Peyer's patch (tissue), 4 donors: Measurements from ENCODE around the gene BCR. TPM values are rescaled to one million over a fixed set of nuclear protein-coding genes. Genes with fewer than 3 reads are reported as not detected.
A peak's percentile ranks its signal among the peaks of the same experiment; 100 is the strongest.

Source experiments
- DNase-seq, 3 donors: peaks; one replicate each; pipeline ENCODE4 v3.0.0-alpha.2; 2017 to 2019
- H3K27ac ChIP-seq, 4 donors: fragments of 200-600 bp; sonication (generic); one replicate each; pipeline ENCODE4 v1.5.1; 2016 to 2019
- H3K27me3 ChIP-seq, 2 donors: fragments of 200-600 bp; sonication (generic); one replicate each; pipeline ENCODE4 v1.5.1; 2019
- H3K36me3 ChIP-seq, 3 donors: fragments of 200-600 bp; sonication (generic); one replicate each; pipeline ENCODE4 v1.5.1; 2016 to 2019
- H3K4me1 ChIP-seq, 4 donors: fragments of 200-600 bp; sonication (generic); one replicate each; pipeline ENCODE4 v1.5.1; 2016 to 2019
- H3K4me3 ChIP-seq, 4 donors: fragments of 200-600 bp; sonication (generic); 1 replicate in 3 of 4; 2 replicates in 1 of 4; pipeline ENCODE4 v1.5.1; 2016 to 2019; ENCODE audit warnings: mild to moderate bottlenecking in 1 of 4
- H3K9me3 ChIP-seq, 4 donors: fragments of 200-600 bp; sonication (generic); one replicate each; pipeline ENCODE4 v1.5.1; 2016 to 2019; ENCODE audit warnings: mild to moderate bottlenecking in 1 of 4
- POLR2A ChIP-seq, 2 donors: fragments of 450-650 bp; IDR thresholded peaks; one replicate each; pipeline ENCODE4 v1.5.1; 2017; ENCODE audit warnings: antibody characterized with exemption in 2 of 2, mild to moderate bottlenecking in 2 of 2, moderate library complexity in 2 of 2
- total RNA-seq, 4 donors: library from RNA; depleted of rRNA; stranded (reverse); fragments of >200 nt; gene quantifications; one replicate each; pipeline ENCODE4 v1.1.0, GENCODE V29; 2016
- TF ChIP-seq, protein P1 (sequence below), 6 experiments: fragments of 450-650 bp in 4 of 6; fragments of 200-600 bp in 2 of 6; sonication (generic) in 1 of 6; IDR thresholded peaks; one replicate each; pipeline ENCODE4 v1.5.1; 2017 to 2019; ENCODE audit warnings: antibody characterized with exemption in 6 of 6, mild to moderate bottlenecking in 3 of 6, moderate library complexity in 1 of 6

The BCR gene
- total RNA-seq, 4 donors from 2014 or later, result 55.8 to 86.9 (median 66.1) TPM

DNA sequence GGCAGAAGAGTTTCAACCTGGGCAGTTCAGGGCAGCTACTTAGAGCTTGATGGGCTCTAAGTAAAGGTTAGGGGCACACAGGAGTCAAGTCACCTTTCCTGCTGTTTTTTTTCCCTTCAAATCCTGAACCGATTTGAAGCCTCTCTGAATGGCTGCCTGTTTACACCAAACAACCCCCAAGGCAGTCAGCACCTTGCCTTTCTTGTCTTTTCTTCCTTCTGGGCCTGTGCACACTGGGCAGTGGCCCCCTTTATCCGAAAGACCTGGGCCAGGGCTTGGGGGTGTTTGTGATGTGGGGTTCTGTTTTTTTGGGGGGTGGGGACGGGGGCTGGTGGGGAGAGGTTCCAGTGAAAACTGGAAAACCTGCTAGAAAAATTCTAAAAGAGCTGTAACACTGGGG, 42.8 kb upstream of the BCR start:
- no peak for DNase-seq
- H3K27ac ChIP-seq, result peak overlapping the region; percentile 47 to 76 (median 58)
- no peaks in the 10 kb centered on the region for H3K36me3 ChIP-seq
- no peaks in the 10 kb centered on the region for H3K9me3 ChIP-seq
- peaks cover 3 to 28% (median 23%) of the 10 kb centered on the region in 4 donors for H3K4me1 ChIP-seq
- H3K27me3 ChIP-seq, result no peaks in the 10 kb centered on the region
- H3K4me3 ChIP-seq, result no peak overlapping the region
- TF ChIP-seq, protein P1, sequence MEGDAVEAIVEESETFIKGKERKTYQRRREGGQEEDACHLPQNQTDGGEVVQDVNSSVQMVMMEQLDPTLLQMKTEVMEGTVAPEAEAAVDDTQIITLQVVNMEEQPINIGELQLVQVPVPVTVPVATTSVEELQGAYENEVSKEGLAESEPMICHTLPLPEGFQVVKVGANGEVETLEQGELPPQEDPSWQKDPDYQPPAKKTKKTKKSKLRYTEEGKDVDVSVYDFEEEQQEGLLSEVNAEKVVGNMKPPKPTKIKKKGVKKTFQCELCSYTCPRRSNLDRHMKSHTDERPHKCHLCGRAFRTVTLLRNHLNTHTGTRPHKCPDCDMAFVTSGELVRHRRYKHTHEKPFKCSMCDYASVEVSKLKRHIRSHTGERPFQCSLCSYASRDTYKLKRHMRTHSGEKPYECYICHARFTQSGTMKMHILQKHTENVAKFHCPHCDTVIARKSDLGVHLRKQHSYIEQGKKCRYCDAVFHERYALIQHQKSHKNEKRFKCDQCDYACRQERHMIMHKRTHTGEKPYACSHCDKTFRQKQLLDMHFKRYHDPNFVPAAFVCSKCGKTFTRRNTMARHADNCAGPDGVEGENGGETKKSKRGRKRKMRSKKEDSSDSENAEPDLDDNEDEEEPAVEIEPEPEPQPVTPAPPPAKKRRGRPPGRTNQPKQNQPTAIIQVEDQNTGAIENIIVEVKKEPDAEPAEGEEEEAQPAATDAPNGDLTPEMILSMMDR (IDR thresholded peaks at IDR 0.05), result no peak
- no peak for TF ChIP-seq POLR2A (IDR thresholded peaks at IDR 0.05)

DNA sequence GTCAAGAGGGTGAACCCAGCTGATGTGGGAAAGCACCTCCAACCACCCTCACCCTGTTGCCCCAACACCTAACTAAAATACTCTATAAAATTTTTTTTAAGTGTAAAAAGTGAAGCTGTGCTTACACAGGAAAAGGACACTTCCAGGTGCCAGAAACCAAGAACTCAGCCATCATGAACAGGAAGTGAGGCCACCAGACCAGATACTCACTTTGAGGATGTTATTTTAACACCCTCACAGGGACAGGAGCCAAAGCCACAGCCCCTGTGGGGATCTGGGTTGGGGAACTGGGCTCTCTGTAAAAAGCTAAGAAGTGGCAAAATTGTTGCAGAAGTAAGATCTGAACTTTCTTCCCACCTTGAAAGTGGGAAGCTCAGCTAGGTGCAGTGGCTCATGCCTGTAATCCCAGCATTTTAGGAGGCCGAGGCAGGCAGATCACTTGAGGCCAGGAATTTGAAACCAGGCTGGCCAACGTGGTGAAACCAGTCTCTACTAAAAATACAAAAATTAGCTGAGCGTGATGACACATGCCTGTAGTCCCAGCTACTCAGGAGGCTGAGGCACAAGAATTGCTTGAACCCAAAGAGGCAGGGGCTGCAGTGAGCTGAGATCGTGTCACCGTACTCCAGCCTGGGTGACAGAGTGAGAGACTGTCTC, 42.3 kb upstream of the BCR start:
- Histone ChIP-seq H3K27me3 (no peaks in the 10 kb centered on the region), H3K36me3 (no peaks in the 10 kb centered on the region), H3K9me3 (no peaks in the 10 kb centered on the region), H3K27ac (peak overlapping the region; percentile 47 to 76 (median 58)), H3K4me1 (peaks cover 3 to 32% (median 27%) of the 10 kb centered on the region in 4 donors), H3K4me3 (no peak overlapping the region)
- DNase-seq, result peak in 2 of 3 donors; percentile 80 to 84
- TF ChIP-seq, protein P1 (IDR thresholded peaks at IDR 0.05), result no peak
- no peak for TF ChIP-seq POLR2A (IDR thresholded peaks at IDR 0.05)

DNA sequence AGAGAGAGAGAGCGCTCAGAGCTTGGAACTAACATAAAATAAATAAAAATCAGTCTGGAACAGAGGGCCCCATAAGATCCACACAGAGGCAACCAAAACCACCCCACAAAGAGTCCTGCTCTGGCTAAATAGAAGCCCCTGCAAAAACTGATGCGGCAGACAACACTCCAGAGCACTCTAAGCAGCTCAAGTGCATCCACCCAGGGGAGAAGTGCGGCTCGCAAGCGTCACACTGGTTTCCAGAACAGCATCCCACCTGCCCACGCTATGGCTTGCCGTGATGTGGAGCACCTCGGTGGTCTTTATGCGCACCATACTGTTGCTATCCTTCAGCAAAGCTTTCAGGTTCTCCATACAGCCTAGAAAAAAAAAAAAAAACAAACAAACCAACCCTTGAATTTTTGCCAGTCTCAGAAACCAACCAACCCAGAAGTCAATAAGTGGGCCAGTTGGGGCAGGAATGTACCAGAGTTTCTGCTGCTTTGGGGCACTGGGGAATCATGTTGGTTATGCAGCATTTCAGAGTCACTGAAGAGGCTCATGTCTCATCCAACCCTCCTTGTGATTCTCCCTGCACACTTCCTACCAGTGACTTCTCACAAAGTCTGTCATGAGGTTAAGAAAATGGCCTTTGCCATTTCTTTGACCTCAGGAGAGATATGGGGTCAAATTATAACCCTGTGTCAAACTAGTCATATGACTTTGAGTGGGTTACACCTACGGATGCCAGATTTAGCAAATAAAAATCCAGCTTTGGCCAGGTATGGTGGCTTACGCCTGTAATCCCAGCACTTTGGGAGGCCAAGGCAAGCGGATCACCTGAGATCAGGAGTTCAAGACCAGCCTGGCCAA, 41.5 kb upstream of the BCR start:
- H3K27ac ChIP-seq, result peak overlapping the region in 3 of 4 donors; percentile 28 to 76 (median 33)
- no peak overlapping the region for H3K4me3 ChIP-seq
- H3K27me3 ChIP-seq, result no peaks in the 10 kb centered on the region
- H3K36me3 ChIP-seq, result no peaks in the 10 kb centered on the region
- peaks cover 3 to 32% (median 27%) of the 10 kb centered on the region in 4 donors for H3K4me1 ChIP-seq
- TF ChIP-seq POLR2A (IDR thresholded peaks at IDR 0.05), result no peak
- TF ChIP-seq, protein P1 (IDR thresholded peaks at IDR 0.05), result no peak
- no peaks in the 10 kb centered on the region for H3K9me3 ChIP-seq
- DNase-seq, result no peak

DNA sequence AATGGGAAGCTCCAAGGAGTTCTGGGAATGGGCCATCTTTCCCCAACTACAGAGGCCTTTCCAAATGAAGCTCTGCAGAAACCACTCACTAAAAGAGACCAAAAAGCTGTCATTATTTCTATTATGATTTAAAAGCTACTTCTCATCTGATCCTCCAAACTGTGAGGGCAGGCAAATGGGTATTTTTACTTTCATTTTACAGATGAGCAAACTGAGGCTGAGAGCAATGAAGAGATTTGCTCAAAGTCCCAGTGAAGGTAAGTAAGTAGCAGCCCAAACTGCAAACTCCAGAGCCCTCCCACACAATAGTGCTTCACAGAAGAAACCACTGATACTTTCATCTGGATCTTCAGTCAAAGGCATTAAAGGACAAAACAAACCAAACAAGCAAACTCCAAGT, 39.9 kb upstream of the BCR start:
- Histone ChIP-seq H3K9me3 (no peaks in the 10 kb centered on the region), H3K27me3 (no peaks in the 10 kb centered on the region), H3K27ac (no peak overlapping the region), H3K4me3 (no peak overlapping the region), H3K36me3 (no peaks in the 10 kb centered on the region), H3K4me1 (peaks cover 3 to 42% (median 31%) of the 10 kb centered on the region in 4 donors)
- no peak for TF ChIP-seq POLR2A (IDR thresholded peaks at IDR 0.05)
- TF ChIP-seq, protein P1 (IDR thresholded peaks at IDR 0.05), result no peak
- DNase-seq, result no peak

DNA sequence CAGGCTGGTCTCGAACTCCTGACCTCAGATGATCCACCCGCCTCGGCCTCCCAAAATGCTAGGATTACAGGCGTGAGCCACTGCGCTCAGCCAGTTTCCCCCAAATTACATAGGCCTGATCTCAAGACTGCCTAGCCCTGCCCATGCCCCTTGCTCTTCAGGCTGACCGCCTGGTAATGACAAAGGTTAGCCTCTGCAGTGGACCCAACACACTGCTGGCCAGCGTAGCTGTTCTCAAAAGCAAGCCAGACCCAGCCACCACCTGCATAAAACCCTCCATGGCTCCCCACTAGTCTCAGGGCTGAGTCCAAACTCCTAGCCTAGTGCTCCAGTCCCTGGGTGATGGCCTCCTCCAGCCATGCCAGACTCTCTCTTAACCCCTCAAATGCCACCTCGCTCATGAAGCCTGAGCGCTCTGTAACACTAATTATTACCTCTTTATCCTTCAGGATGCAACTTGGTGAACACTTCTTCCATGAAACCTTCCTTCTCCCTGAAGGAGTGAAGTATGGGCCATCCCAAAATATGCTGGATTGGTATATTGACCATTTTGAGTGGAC, 37.7 kb upstream of the BCR start:
- Histone ChIP-seq H3K27me3 (no peaks in the 10 kb centered on the region), H3K36me3 (no peaks in the 10 kb centered on the region), H3K4me3 (peak overlapping the region in 2 of 4 donors; percentile 39 to 41), H3K9me3 (no peaks in the 10 kb centered on the region), H3K27ac (peak overlapping the region; percentile 68 to 88 (median 78)), H3K4me1 (peaks cover 3 to 44% (median 26%) of the 10 kb centered on the region in 4 donors)
- no peak for TF ChIP-seq POLR2A (IDR thresholded peaks at IDR 0.05)
- TF ChIP-seq, protein P1 (IDR thresholded peaks at IDR 0.05), result no peak
- DNase-seq, result no peak
